ENCODE measurements around the gene DAB1.
"Not testable (repeated sequence)": the region's sequence is repeated elsewhere in the genome, so short reads cannot be mapped to it uniquely, and the experiment has no call there.

DAB1 gene

GRCh38 chr1:57269630-57270225 lies 154.1 kb downstream of the DAB1 start:
- ATAC-seq: no peak

- ATAC-seq: no peak
Observed at GRCh38 chr1:57265104-57265503, 158.8 kb downstream of the DAB1 start.

GRCh38 chr1:57262472-57262871 lies 161.4 kb downstream of the DAB1 start:
- no peak for ATAC-seq

GRCh38 chr1:57258557-57259325 lies 165.1 kb downstream of the DAB1 start:
- ATAC-seq: no peak

- no peak for ATAC-seq
Observed at GRCh38 chr1:57255945-57256344, 167.9 kb downstream of the DAB1 start.

GRCh38 chr1:57254022-57254421 lies 169.8 kb downstream of the DAB1 start:
- ATAC-seq: no peak

GRCh38 chr1:57252597-57253294 lies 171.1 kb downstream of the DAB1 start:
- no peak for ATAC-seq

- ATAC-seq: no peak
Observed at GRCh38 chr1:57250021-57250420, 173.8 kb downstream of the DAB1 start.

GRCh38 chr1:57249511-57249910 lies 174.3 kb downstream of the DAB1 start:
- no peak for ATAC-seq

- ATAC-seq: no peak
Observed at GRCh38 chr1:57248830-57249229, 175.0 kb downstream of the DAB1 start.

- ATAC-seq: no peak
Observed at GRCh38 chr1:57238233-57238781, 185.6 kb downstream of the DAB1 start.

GRCh38 chr1:57235730-57236510 lies 187.9 kb downstream of the DAB1 start:
- no peak for ATAC-seq

GRCh38 chr1:57234459-57234858 lies 189.4 kb downstream of the DAB1 start:
- ATAC-seq: no peak

GRCh38 chr1:57232500-57232899 lies 191.4 kb downstream of the DAB1 start:
- ATAC-seq: no peak

GRCh38 chr1:57229998-57230397 lies 193.9 kb downstream of the DAB1 start:
- ATAC-seq: no peak

- no peak for ATAC-seq
Observed at GRCh38 chr1:57229076-57229475, 194.8 kb downstream of the DAB1 start.

GRCh38 chr1:57222801-57223200 lies 201.1 kb downstream of the DAB1 start:
- ATAC-seq: no peak

GRCh38 chr1:57222307-57222706 lies 201.6 kb downstream of the DAB1 start:
- ATAC-seq: no peak

- not testable (repeated sequence) for ATAC-seq
Observed at GRCh38 chr1:57220905-57221304, 203.0 kb downstream of the DAB1 start.

GRCh38 chr1:57218487-57219079 lies 205.3 kb downstream of the DAB1 start:
- no peak for ATAC-seq

GRCh38 chr1:57217905-57218304 lies 206.0 kb downstream of the DAB1 start:
- no peak for ATAC-seq

GRCh38 chr1:57214951-57215575 lies 208.8 kb downstream of the DAB1 start:
- ATAC-seq: no peak
